H9 (cell line): ENCODE data around the gene PTPN23. TPM values are rescaled to one million over a fixed set of nuclear protein-coding genes. Genes with fewer than 3 reads are reported as not detected.

Source experiments
- DNase-seq: peaks from one replicate; pipeline ENCODE4 v3.0.0-alpha.2; 2017
- H2AFZ ChIP-seq: one replicate; pipeline ENCODE4 v1.6.1; 2013; ENCODE audit warnings: mild to moderate bottlenecking, low read length, control low read depth, moderate library complexity
- H2AK5ac ChIP-seq: 2 replicates; pipeline ENCODE4 v1.6.1; 2013; ENCODE audit warnings: low read length, control low read depth, mixed read lengths; ENCODE audit not compliant: insufficient read length
- H2BK120ac ChIP-seq: one replicate; pipeline ENCODE4 v1.6.1; 2013; ENCODE audit warnings: low read depth, mild to moderate bottlenecking, low read length, control low read depth, inconsistent platforms; ENCODE audit not compliant: poor library complexity, severe bottlenecking
- H2BK12ac ChIP-seq: 2 replicates; pipeline ENCODE4 v1.6.1; 2013; ENCODE audit warnings: low read length, control low read depth, mixed read lengths, low read depth; ENCODE audit not compliant: insufficient read length
- H2BK15ac ChIP-seq: 2 replicates; pipeline ENCODE4 v1.6.1; 2013; ENCODE audit warnings: low read depth, low read length, control low read depth
- H2BK20ac ChIP-seq: one replicate; pipeline ENCODE4 v1.6.1; 2013; ENCODE audit warnings: low read depth, mild to moderate bottlenecking, low read length, control low read depth, inconsistent platforms; ENCODE audit not compliant: poor library complexity, severe bottlenecking
- H2BK5ac ChIP-seq: 2 replicates; pipeline ENCODE4 v1.6.1; 2013; ENCODE audit warnings: low read length, control low read depth, mixed read lengths; ENCODE audit not compliant: insufficient read length
- H3K14ac ChIP-seq: 2 replicates; pipeline ENCODE4 v1.6.1; 2013; ENCODE audit warnings: low read length, control low read depth; ENCODE audit not compliant: insufficient read depth
- H3K18ac ChIP-seq: 2 replicates; pipeline ENCODE4 v1.6.1; 2013; ENCODE audit warnings: low read depth, mild to moderate bottlenecking, mixed read lengths, low read length, control low read depth; ENCODE audit not compliant: insufficient read length
- H3K23ac ChIP-seq: 2 replicates; pipeline ENCODE4 v1.6.1; 2013; ENCODE audit warnings: low read length, control low read depth, mixed read lengths, low read depth; ENCODE audit not compliant: insufficient read length
- H3K23me2 ChIP-seq: 2 replicates; pipeline ENCODE4 v1.6.1; 2013; ENCODE audit warnings: low read depth, mild to moderate bottlenecking, mixed read lengths, low read length, control low read depth; ENCODE audit not compliant: insufficient read length, poor library complexity, severe bottlenecking
- H3K27ac ChIP-seq: 2 replicates; pipeline ENCODE4 v1.5.1; 2013; ENCODE audit warnings: low read length, control low read depth, mixed read lengths, low read depth; ENCODE audit not compliant: insufficient read length
- H3K27me3 ChIP-seq: 2 replicates; pipeline ENCODE4 v1.6.1; 2013; ENCODE audit warnings: low read length, control low read depth, inconsistent platforms; ENCODE audit not compliant: insufficient read depth
- H3K4ac ChIP-seq: 2 replicates; pipeline ENCODE4 v1.6.1; 2013; ENCODE audit warnings: low read depth, mild to moderate bottlenecking, control low read depth, inconsistent platforms, low read length, moderate library complexity
- H3K4me1 ChIP-seq: 2 replicates; pipeline ENCODE4 v1.6.1; 2013; ENCODE audit warnings: low read length, control low read depth, inconsistent platforms; ENCODE audit not compliant: insufficient read depth
- H3K4me2 ChIP-seq: 2 replicates; pipeline ENCODE4 v1.6.1; 2013; ENCODE audit warnings: low read length, control low read depth, mixed read lengths; ENCODE audit not compliant: insufficient read length, insufficient read depth
- H3K56ac ChIP-seq: 2 replicates; pipeline ENCODE4 v1.6.1; 2013; ENCODE audit warnings: low read depth, mild to moderate bottlenecking, mixed read lengths, low read length, control low read depth; ENCODE audit not compliant: insufficient read length
- H3K79me1 ChIP-seq: 2 replicates; pipeline ENCODE4 v1.6.1; 2013; ENCODE audit warnings: low read depth, mild to moderate bottlenecking, moderate library complexity, low read length, control low read depth, inconsistent platforms; ENCODE audit not compliant: insufficient read depth, poor library complexity, severe bottlenecking
- H3K79me2 ChIP-seq: 2 replicates; pipeline ENCODE4 v1.6.1; 2013; ENCODE audit warnings: low read length, control low read depth, inconsistent platforms; ENCODE audit not compliant: insufficient read depth
- H3K9ac ChIP-seq: 2 replicates; pipeline ENCODE4 v1.6.1; 2013; ENCODE audit warnings: low read length, control low read depth, mixed read lengths; ENCODE audit not compliant: insufficient read length; ENCODE audit errors: extremely low read depth
- H3K9me3 ChIP-seq: one replicate; pipeline ENCODE4 v1.6.1; 2013; ENCODE audit warnings: low read depth, low read length, inconsistent platforms; ENCODE audit not compliant: control insufficient read depth
- H3T11ph ChIP-seq: one replicate; pipeline ENCODE4 v1.6.1; 2013; ENCODE audit warnings: mild to moderate bottlenecking, low read length, control low read depth, inconsistent platforms
- H4K20me1 ChIP-seq: one replicate; pipeline ENCODE4 v1.6.1; 2013; ENCODE audit not compliant: control insufficient read depth, insufficient read length, insufficient read depth
- H4K5ac ChIP-seq: 2 replicates; pipeline ENCODE4 v1.6.1; 2013; ENCODE audit warnings: low read depth, mild to moderate bottlenecking, mixed read lengths, low read length, control low read depth; ENCODE audit not compliant: insufficient read length
- H4K8ac ChIP-seq: replicated peaks from 2 replicates; pipeline ENCODE4 v1.6.1; 2013; ENCODE audit warnings: low read length, control low read depth, mixed read lengths, low read depth; ENCODE audit not compliant: insufficient read length
- H4K91ac ChIP-seq: 2 replicates; pipeline ENCODE4 v1.6.1; 2013; ENCODE audit warnings: low read depth, mild to moderate bottlenecking, moderate library complexity, mixed read lengths, low read length, control low read depth; ENCODE audit not compliant: insufficient read length
- H3K27ac Mint-ChIP-seq, 3 experiments: 2 replicates in 2 of 3; 3 replicates in 1 of 3; pipeline ENCODE4 v1.8.0; 2020 to 2021; ENCODE audit warnings: mixed read lengths in 3 of 3, mild to moderate bottlenecking in 1 of 3, moderate library complexity in 1 of 3
- H3K27me3 Mint-ChIP-seq: 2 replicates; pipeline ENCODE4 v1.8.0; 2021; ENCODE audit warnings: low read depth, mild to moderate bottlenecking, moderate library complexity, mixed read lengths
- H3K36me3 Mint-ChIP-seq, 3 experiments: 2 replicates in 2 of 3; 3 replicates in 1 of 3; pipeline ENCODE4 v1.8.0; 2020 to 2021; ENCODE audit warnings: low read depth in 3 of 3, mixed read lengths in 3 of 3; ENCODE audit not compliant: insufficient read depth in 1 of 3
- H3K4me1 Mint-ChIP-seq, 2 experiments: 2 replicates each; pipeline ENCODE4 v1.8.0; 2020; ENCODE audit warnings: mixed read lengths in 2 of 2
- H3K4me3 Mint-ChIP-seq, 2 experiments: 2 replicates in 1 of 2; 3 replicates in 1 of 2; pipeline ENCODE4 v1.8.0; 2020 to 2021; ENCODE audit warnings: mild to moderate bottlenecking in 2 of 2, mixed read lengths in 2 of 2, moderate library complexity in 1 of 2
- H3K9me3 Mint-ChIP-seq, 2 experiments: 2 replicates in 1 of 2; 3 replicates in 1 of 2; pipeline ENCODE4 v1.8.0; 2020; ENCODE audit warnings: mild to moderate bottlenecking in 2 of 2, mixed read lengths in 2 of 2, moderate library complexity in 1 of 2
- WGBS: extraction: QIAGEN DNeasy Blood & Tissue Kit; methylation state at CpG from one replicate; pipeline ENCODE4 v1.1.7; 2013; ENCODE audit warnings: missing lambda C conversion rate, low lambda C conversion rate, mixed read lengths; ENCODE audit not compliant: insufficient read length; ENCODE audit errors: extremely low coverage; 5-methylcytosine and 5-hydroxymethylcytosine counted together
- total RNA-seq: library from RNA; stranded (reverse); gene quantifications from 2 replicates; pipeline ENCODE4 v1.2.1, GENCODE V29; 2021
- TF ChIP-seq, protein P1 (sequence below): fragments of 200-600 bp; sonication (generic); conservative IDR thresholded peaks from 3 replicates; pipeline ENCODE4 v1.8.0; 2021; ENCODE audit warnings: antibody characterized with exemption, mild to moderate bottlenecking

Gene PTPN23
- total RNA-seq, 1 experiment from 2014 or later, result 42.2 TPM

GRCh38 chr3:47398228-47398627 lies 17.4 kb downstream of the PTPN23 start:
- no peak overlapping the region for H3K4ac ChIP-seq
- no peaks in the 10 kb centered on the region for H3K27me3 Mint-ChIP-seq
- H3K4me1 ChIP-seq, result peaks cover 3% of the 10 kb centered on the region; the same call in 1 of the 2 replicates
- H3K27ac ChIP-seq, result no peak overlapping the region
- no peak overlapping the region for H2BK5ac ChIP-seq
- H4K91ac ChIP-seq, result no peak overlapping the region
- no peak overlapping the region for H3T11ph ChIP-seq
- no peak overlapping the region for H2AK5ac ChIP-seq
- H3K18ac ChIP-seq, result no peak overlapping the region
- no peak for DNase-seq
- no peaks in the 10 kb centered on the region for H3K23me2 ChIP-seq
- H3K4me1 Mint-ChIP-seq, result peaks cover 11% of the 10 kb centered on the region in 2 experiments
- H3K36me3 Mint-ChIP-seq, result peaks cover 6 to 23% (median 16%) of the 10 kb centered on the region in 3 experiments; a peak in 6 of 7 replicates
- peak overlapping the region in 2 of 3 experiments; percentile 64 to 91; a peak in 2 of 7 replicates for H3K27ac Mint-ChIP-seq
- no peak overlapping the region for H3K14ac ChIP-seq
- TF ChIP-seq, protein P1, sequence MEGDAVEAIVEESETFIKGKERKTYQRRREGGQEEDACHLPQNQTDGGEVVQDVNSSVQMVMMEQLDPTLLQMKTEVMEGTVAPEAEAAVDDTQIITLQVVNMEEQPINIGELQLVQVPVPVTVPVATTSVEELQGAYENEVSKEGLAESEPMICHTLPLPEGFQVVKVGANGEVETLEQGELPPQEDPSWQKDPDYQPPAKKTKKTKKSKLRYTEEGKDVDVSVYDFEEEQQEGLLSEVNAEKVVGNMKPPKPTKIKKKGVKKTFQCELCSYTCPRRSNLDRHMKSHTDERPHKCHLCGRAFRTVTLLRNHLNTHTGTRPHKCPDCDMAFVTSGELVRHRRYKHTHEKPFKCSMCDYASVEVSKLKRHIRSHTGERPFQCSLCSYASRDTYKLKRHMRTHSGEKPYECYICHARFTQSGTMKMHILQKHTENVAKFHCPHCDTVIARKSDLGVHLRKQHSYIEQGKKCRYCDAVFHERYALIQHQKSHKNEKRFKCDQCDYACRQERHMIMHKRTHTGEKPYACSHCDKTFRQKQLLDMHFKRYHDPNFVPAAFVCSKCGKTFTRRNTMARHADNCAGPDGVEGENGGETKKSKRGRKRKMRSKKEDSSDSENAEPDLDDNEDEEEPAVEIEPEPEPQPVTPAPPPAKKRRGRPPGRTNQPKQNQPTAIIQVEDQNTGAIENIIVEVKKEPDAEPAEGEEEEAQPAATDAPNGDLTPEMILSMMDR, result no peak
- H3K9ac ChIP-seq, result no peak overlapping the region
- no peak overlapping the region for H2BK12ac ChIP-seq
- H2BK120ac ChIP-seq, result no peak overlapping the region
- H4K8ac ChIP-seq, result no peak overlapping the region
- no peaks in the 10 kb centered on the region; the same call in 1 of the 2 replicates for H3K79me2 ChIP-seq
- H3K4me2 ChIP-seq, result no peak overlapping the region
- no peak overlapping the region for H2BK15ac ChIP-seq
- no peaks in the 10 kb centered on the region for H3K79me1 ChIP-seq
- no peak overlapping the region for H4K5ac ChIP-seq
- H2AFZ ChIP-seq, result no peak overlapping the region
- no peak overlapping the region for H3K23ac ChIP-seq
- H3K56ac ChIP-seq, result no peak overlapping the region
- no peaks in the 10 kb centered on the region for H3K9me3 Mint-ChIP-seq
- no CpG with 5 or more reads among the region's 7 CpGs for WGBS
- H4K20me1 ChIP-seq, result no peaks in the 10 kb centered on the region
- no peaks in the 10 kb centered on the region for H3K9me3 ChIP-seq
- no peak overlapping the region for H3K4me3 Mint-ChIP-seq
- no peaks in the 10 kb centered on the region for H3K27me3 ChIP-seq
- no peak overlapping the region for H2BK20ac ChIP-seq
